Uterus (tissue), 4 donors: ENCODE data around the gene NUP210. TPM values are rescaled to one million over a fixed set of nuclear protein-coding genes. Genes with fewer than 3 reads are reported as not detected.

Experiments
- DNase-seq, 2 donors: peaks; one replicate each; pipeline ENCODE4 v3.0.0-alpha.2; 2019 to 2020
- H3K27ac ChIP-seq, 2 donors: fragments of 200-600 bp; sonication (generic); 1 replicate in 1 of 2; 2 replicates in 1 of 2; pipeline ENCODE4 v1.5.1; 2016 to 2018
- H3K27me3 ChIP-seq, 2 donors: fragments of 200-600 bp; sonication (generic); one replicate each; pipeline ENCODE4 v1.5.1; 2018 to 2019; ENCODE audit warnings: control low read depth in 1 of 2
- H3K36me3 ChIP-seq, 2 donors: fragments of 200-600 bp; sonication (generic); one replicate each; pipeline ENCODE4 v1.5.1; 2019; ENCODE audit warnings: control low read depth in 1 of 2
- H3K4me1 ChIP-seq, 2 donors: fragments of 200-600 bp; sonication (generic); one replicate each; pipeline ENCODE4 v1.5.1; 2018 to 2019; ENCODE audit warnings: control low read depth in 1 of 2
- H3K4me3 ChIP-seq, 2 donors: fragments of 200-600 bp; sonication (generic); 1 replicate in 1 of 2; 2 replicates in 1 of 2; pipeline ENCODE4 v1.5.1; 2018 to 2019; ENCODE audit warnings: mild to moderate bottlenecking in 1 of 2
- H3K9me3 ChIP-seq, 2 donors: fragments of 200-600 bp; sonication (generic); one replicate each; pipeline ENCODE4 v1.5.1; 2019; ENCODE audit warnings: control low read depth in 1 of 2
- CTCF ChIP-seq, 4 experiments: fragments of 200-600 bp in 2 of 4; fragments of 450-650 bp in 2 of 4; sonication (generic) in 2 of 4; IDR thresholded peaks; one replicate each; pipeline ENCODE4 v1.5.1; 2016 to 2019; ENCODE audit warnings: antibody characterized with exemption in 4 of 4, mild to moderate bottlenecking in 2 of 4, moderate library complexity in 1 of 4
- POLR2A ChIP-seq, 2 donors: fragments of 450-650 bp; IDR thresholded peaks; one replicate each; pipeline ENCODE4 v1.6.1; 2016; ENCODE audit warnings: antibody characterized with exemption in 2 of 2, mild to moderate bottlenecking in 1 of 2, moderate library complexity in 1 of 2
- intact Hi-C: fragments of 100-400 bp; cut with DNase I; formaldehyde crosslinking; loops from one replicate; pipeline ENCODE4 v1.15.1; 2023; ENCODE audit warnings: low total_unique reads
- total RNA-seq, 4 donors: library from RNA; depleted of rRNA in 3 of 4; stranded (reverse); fragments of >200 nt in 3 of 4; gene quantifications; one replicate each; pipeline versions ENCODE4 v1.1.0 to v1.2.4, GENCODE V29; 2014 to 2023
- donor health status: DM: yes; HTN: yes; CAD: no.

Gene NUP210
- total RNA-seq, 4 donors from 2014 or later: 0.29 to 9.5 (median 5.1) TPM

DNA sequence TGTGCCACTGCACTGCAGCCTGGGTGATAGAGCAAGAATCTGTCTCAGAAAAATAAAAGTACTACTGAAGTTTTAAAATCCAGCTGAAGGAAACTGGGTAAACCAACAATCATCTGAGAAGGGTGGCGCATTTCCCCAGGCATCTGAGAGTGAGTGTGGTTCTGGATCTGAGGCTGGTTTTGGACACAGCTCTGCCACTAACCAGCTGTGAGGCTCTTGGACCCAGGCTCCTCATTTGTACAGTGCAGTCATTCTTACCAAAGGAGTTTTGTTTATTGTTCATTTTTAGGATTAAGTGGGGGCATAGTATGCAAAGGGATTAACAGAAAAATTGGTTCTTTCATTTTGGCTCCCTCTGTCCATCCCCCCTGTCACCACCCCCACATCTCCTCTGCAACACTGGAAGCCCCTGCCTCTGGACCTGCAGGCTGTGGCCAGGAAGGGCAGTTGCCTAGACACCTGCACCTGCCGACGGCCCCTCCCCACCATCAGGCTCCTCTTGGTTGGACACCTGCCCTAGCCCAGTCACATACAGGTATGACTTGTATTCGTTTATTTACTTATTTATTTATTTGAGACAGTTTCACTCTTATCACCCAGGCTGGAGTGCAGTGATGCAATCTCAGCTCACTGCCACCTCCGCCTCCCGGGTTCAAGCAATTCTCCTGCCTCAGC is 8.8 kb downstream of the NUP210 start:
- TF ChIP-seq POLR2A (IDR thresholded peaks at IDR 0.05): no peak
- no peak for TF ChIP-seq CTCF (IDR thresholded peaks at IDR 0.05)
- Histone ChIP-seq H3K9me3 (no peaks in the 10 kb centered on the region), H3K27ac (no peak overlapping the region), H3K4me3 (no peak overlapping the region), H3K36me3 (no peaks in the 10 kb centered on the region), H3K4me1 (no peaks in the 10 kb centered on the region), H3K27me3 (no peaks in the 10 kb centered on the region)
- intact Hi-C loops: no loop called here
- DNase-seq: no peak

DNA sequence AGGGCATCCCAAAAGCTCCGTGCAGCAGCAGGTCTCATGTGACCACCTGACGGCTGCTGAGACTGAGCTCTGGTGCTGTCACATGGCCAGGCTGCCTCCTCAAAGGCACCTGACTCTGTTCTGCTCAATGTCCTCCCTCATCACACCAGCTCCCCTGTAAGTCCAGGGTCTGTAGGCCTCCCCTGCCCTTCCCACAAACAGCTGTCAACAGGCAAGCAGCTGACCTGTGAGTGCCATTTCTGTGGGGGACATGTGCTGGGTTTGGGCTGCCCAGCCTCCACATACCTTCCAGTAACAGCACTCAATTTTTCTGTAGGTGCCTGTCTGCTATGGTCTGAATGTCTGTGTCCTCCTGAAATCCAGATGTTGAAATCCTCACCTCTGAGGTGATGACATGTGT is 11.2 kb downstream of the NUP210 start:
- intact Hi-C loops: no loop called here
- no peak for TF ChIP-seq CTCF (IDR thresholded peaks at IDR 0.05)
- TF ChIP-seq POLR2A (IDR thresholded peaks at IDR 0.05): no peak
- no peaks in the 10 kb centered on the region for H3K36me3 ChIP-seq
- no peak overlapping the region for H3K4me3 ChIP-seq
- H3K27ac ChIP-seq: no peak overlapping the region
- no peak for DNase-seq
- no peaks in the 10 kb centered on the region for H3K4me1 ChIP-seq
- no peaks in the 10 kb centered on the region for H3K27me3 ChIP-seq
- H3K9me3 ChIP-seq: no peaks in the 10 kb centered on the region

GRCh38 chr3:13407926-13408325 is 12.2 kb downstream of the NUP210 start:
- no peak for DNase-seq
- Histone ChIP-seq H3K4me1 (no peaks in the 10 kb centered on the region), H3K27me3 (no peaks in the 10 kb centered on the region), H3K9me3 (peaks cover 0 to 2% of the 10 kb centered on the region in 2 donors), H3K4me3 (no peak overlapping the region), H3K27ac (no peak overlapping the region), H3K36me3 (no peaks in the 10 kb centered on the region)
- TF ChIP-seq POLR2A (IDR thresholded peaks at IDR 0.05): no peak
- TF ChIP-seq CTCF (IDR thresholded peaks at IDR 0.05): no peak
- intact Hi-C loops: no loop called here

- intact Hi-C loops: no loop called here
- Histone ChIP-seq H3K27ac (no peak overlapping the region), H3K36me3 (no peaks in the 10 kb centered on the region), H3K9me3 (peaks cover 0 to 3% of the 10 kb centered on the region in 2 donors), H3K4me3 (no peak overlapping the region), H3K4me1 (no peaks in the 10 kb centered on the region), H3K27me3 (no peaks in the 10 kb centered on the region)
- TF ChIP-seq POLR2A (IDR thresholded peaks at IDR 0.05) (no peak), CTCF (IDR thresholded peaks at IDR 0.05) (no peak)
- no peak for DNase-seq
These were observed 12.6 kb downstream of the NUP210 start for GRCh38 chr3:13407475-13407874.

DNA sequence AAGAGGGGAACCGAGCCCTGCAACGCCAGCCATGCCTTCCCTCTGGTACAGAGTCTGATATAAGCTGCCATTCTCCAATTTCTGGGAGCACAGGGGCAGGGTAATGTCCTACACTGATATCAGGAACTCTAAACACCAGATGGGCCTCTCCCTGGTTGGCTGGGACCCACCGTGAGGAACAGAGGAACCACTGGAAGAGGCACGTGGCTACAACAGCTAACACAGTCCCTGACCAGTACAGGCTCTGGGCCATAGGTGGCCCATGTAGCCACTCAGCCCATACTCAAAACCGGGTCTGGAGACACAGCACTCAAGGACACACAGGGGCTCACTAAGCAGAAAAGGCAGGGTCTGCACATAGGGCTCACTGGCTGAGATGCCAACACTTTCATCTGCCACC is 13.9 kb downstream of the NUP210 start:
- intact Hi-C loops: no loop called here
- H3K4me1 ChIP-seq: no peaks in the 10 kb centered on the region
- DNase-seq: no peak
- H3K27ac ChIP-seq: no peak overlapping the region
- H3K9me3 ChIP-seq: peaks cover 0 to 3% of the 10 kb centered on the region in 2 donors
- TF ChIP-seq POLR2A (IDR thresholded peaks at IDR 0.05) (no peak), CTCF (IDR thresholded peaks at IDR 0.05) (no peak)
- H3K36me3 ChIP-seq: no peaks in the 10 kb centered on the region
- H3K4me3 ChIP-seq: no peak overlapping the region
- no peaks in the 10 kb centered on the region for H3K27me3 ChIP-seq
